ENCODE measurements around the gene SUCNR1. TPM values are rescaled to one million over a fixed set of nuclear protein-coding genes. Genes with fewer than 3 reads are reported as not detected.

Gene SUCNR1
- total RNA-seq, 1 experiment from 2014 or later = not detected

- Histone ChIP-seq H3K27ac (ENCODE audit: insufficient read length, low read depth, low read length) (no peak overlapping the region), H2BK20ac (ENCODE audit: low read depth, low read length, poor library complexity, severe bottlenecking) (no peak overlapping the region), H2AFZ (ENCODE audit: low read length) (no peak overlapping the region), H3K18ac (ENCODE audit: insufficient read length, low read depth, low read length) (no peak overlapping the region), H3K4me2 (ENCODE audit: insufficient read depth, insufficient read length, low read length) (no peak overlapping the region), H3K23ac (ENCODE audit: insufficient read length, low read depth, low read length) (no peak overlapping the region), H3K14ac (ENCODE audit: insufficient read depth, low read length) (no peak overlapping the region), H3K9ac (ENCODE audit: extremely low read depth, insufficient read length, low read length) (no peak overlapping the region), H4K5ac (ENCODE audit: insufficient read length, low read depth, low read length) (no peak overlapping the region), H3K79me2 (ENCODE audit: insufficient read depth, low read length) (no peaks in the 10 kb centered on the region), H3K79me1 (ENCODE audit: insufficient read depth, low read depth, low read length, poor library complexity, severe bottlenecking) (no peaks in the 10 kb centered on the region), H3K9me3 (ENCODE audit: control insufficient read depth, low read depth, low read length) (no peaks in the 10 kb centered on the region), H2BK120ac (ENCODE audit: low read depth, low read length, poor library complexity, severe bottlenecking) (no peak overlapping the region), H2AK5ac (ENCODE audit: insufficient read length, low read length) (no peak overlapping the region), H2BK15ac (ENCODE audit: low read depth, low read length) (no peak overlapping the region), H3K4me1 (ENCODE audit: insufficient read depth, low read length) (no peaks in the 10 kb centered on the region), H4K91ac (ENCODE audit: insufficient read length, low read depth, low read length) (no peak overlapping the region), H3K23me2 (ENCODE audit: insufficient read length, low read depth, low read length, poor library complexity, severe bottlenecking) (no peaks in the 10 kb centered on the region), H4K8ac (replicated peaks; ENCODE audit: insufficient read length, low read depth, low read length) (no peak overlapping the region), H3K27me3 (ENCODE audit: insufficient read depth, low read length) (no peaks in the 10 kb centered on the region), H2BK12ac (ENCODE audit: insufficient read length, low read depth, low read length) (no peak overlapping the region), H3T11ph (ENCODE audit: low read length) (no peak overlapping the region), H2BK5ac (ENCODE audit: insufficient read length, low read length) (no peak overlapping the region), H4K20me1 (ENCODE audit: control insufficient read depth, insufficient read depth, insufficient read length) (no peaks in the 10 kb centered on the region), H3K56ac (ENCODE audit: insufficient read length, low read depth, low read length) (no peak overlapping the region), H3K4ac (ENCODE audit: low read depth, low read length) (no peak overlapping the region)
- WGBS (ENCODE audit: extremely low coverage, insufficient read length, low lambda C conversion rate) = no CpG with 5 or more reads among the region's 2 CpGs
- DNase-seq = no peak
- Mint-ChIP-seq H3K27me3 (ENCODE audit: low read depth) (no peaks in the 10 kb centered on the region), H3K9me3 (no peaks in the 10 kb centered on the region), H3K4me3 (no peak overlapping the region), H3K27ac (no peak overlapping the region), H3K36me3 (ENCODE audit: insufficient read depth in 1 of 3, low read depth in 3 of 3) (no peaks in the 10 kb centered on the region), H3K4me1 (no peaks in the 10 kb centered on the region)
- TF ChIP-seq CTCF (conservative IDR thresholded peaks at IDR 0.05) = no peak
Observed at GRCh38 chr3:151863611-151864010, 9.8 kb upstream of the SUCNR1 start.

Measured in H9 (cell line).